ENCODE results near the gene CEP83.
"Not testable (repeated sequence)": the region's sequence is repeated elsewhere in the genome, so short reads cannot be mapped to it uniquely, and the experiment has no call there.

Gene CEP83

GRCh38 chr12:94459728-94460615 is at the start of gene CEP83:
Gene CEP83, minus strand, starts transcription at chr12:94459867. Its CDS starts 47,377 bp downstream, at chr12:94412490.
- peak; percentile 89 for DNase-seq (ENCODE audit: low spot score)

GRCh38 chr12:94509317-94509716 is 49.6 kb upstream of the CEP83 start:
- no peak for DNase-seq (ENCODE audit: low spot score)

- no peak for DNase-seq (ENCODE audit: low spot score)
Measured at GRCh38 chr12:94507455-94507854, 47.8 kb upstream of the CEP83 start.

- DNase-seq (ENCODE audit: low spot score): no peak
Measured at GRCh38 chr12:94504386-94504785, 44.7 kb upstream of the CEP83 start.

- DNase-seq (ENCODE audit: low spot score): no peak
Measured at GRCh38 chr12:94503619-94504018, 44.0 kb upstream of the CEP83 start.

GRCh38 chr12:94500831-94501567 is 41.3 kb upstream of the CEP83 start:
- DNase-seq (ENCODE audit: low spot score): no peak

GRCh38 chr12:94498698-94499097 is 39.0 kb upstream of the CEP83 start:
- no peak for DNase-seq (ENCODE audit: low spot score)

GRCh38 chr12:94498073-94498472 is 38.4 kb upstream of the CEP83 start:
- no peak for DNase-seq (ENCODE audit: low spot score)

GRCh38 chr12:94495445-94496115 is 35.9 kb upstream of the CEP83 start:
- no peak for DNase-seq (ENCODE audit: low spot score)

- DNase-seq (ENCODE audit: low spot score): no peak
Measured at GRCh38 chr12:94491489-94491888, 31.8 kb upstream of the CEP83 start.

- DNase-seq (ENCODE audit: low spot score): no peak
Measured at GRCh38 chr12:94488463-94488862, 28.8 kb upstream of the CEP83 start.

GRCh38 chr12:94481734-94482133 is 22.1 kb upstream of the CEP83 start:
- DNase-seq (ENCODE audit: low spot score): no peak

- no peak for DNase-seq (ENCODE audit: low spot score)
Measured at GRCh38 chr12:94469522-94469921, 9.9 kb upstream of the CEP83 start.

- peak; percentile 1 for DNase-seq (ENCODE audit: low spot score)
Measured at GRCh38 chr12:94460616-94460959, 921 bp upstream of the CEP83 start.

GRCh38 chr12:94458877-94459727 is 565 bp downstream of the CEP83 start:
- DNase-seq (ENCODE audit: low spot score): peak; percentile 31

GRCh38 chr12:94457311-94457710 is 2.4 kb downstream of the CEP83 start:
- no peak for DNase-seq (ENCODE audit: low spot score)

- not testable (repeated sequence) for DNase-seq (ENCODE audit: low spot score)
Measured at GRCh38 chr12:94454318-94454717, 5.3 kb downstream of the CEP83 start.

- no peak for DNase-seq (ENCODE audit: low spot score)
Measured at GRCh38 chr12:94445662-94446061, 14.0 kb downstream of the CEP83 start.

GRCh38 chr12:94437303-94437702 is 22.4 kb downstream of the CEP83 start:
- DNase-seq (ENCODE audit: low spot score): no peak

- no peak for DNase-seq (ENCODE audit: low spot score)
Measured at GRCh38 chr12:94435511-94435927, 24.1 kb downstream of the CEP83 start.

GRCh38 chr12:94434171-94434570 is 25.5 kb downstream of the CEP83 start:
- DNase-seq (ENCODE audit: low spot score): no peak

GRCh38 chr12:94433744-94434143 is 25.9 kb downstream of the CEP83 start:
- no peak for DNase-seq (ENCODE audit: low spot score)
